Globus pallidus (tissue), 1 donor: ENCODE results near the gene DDX1.

Experiments used
- DNase-seq: peaks from one replicate; pipeline ENCODE4 v3.0.0-alpha.2; 2015; ENCODE audit warnings: low spot score

The DDX1 gene

GRCh38 chr2:15664273-15665066 is 72.8 kb downstream of the DDX1 start:
- DNase-seq, result no peak

DNA sequence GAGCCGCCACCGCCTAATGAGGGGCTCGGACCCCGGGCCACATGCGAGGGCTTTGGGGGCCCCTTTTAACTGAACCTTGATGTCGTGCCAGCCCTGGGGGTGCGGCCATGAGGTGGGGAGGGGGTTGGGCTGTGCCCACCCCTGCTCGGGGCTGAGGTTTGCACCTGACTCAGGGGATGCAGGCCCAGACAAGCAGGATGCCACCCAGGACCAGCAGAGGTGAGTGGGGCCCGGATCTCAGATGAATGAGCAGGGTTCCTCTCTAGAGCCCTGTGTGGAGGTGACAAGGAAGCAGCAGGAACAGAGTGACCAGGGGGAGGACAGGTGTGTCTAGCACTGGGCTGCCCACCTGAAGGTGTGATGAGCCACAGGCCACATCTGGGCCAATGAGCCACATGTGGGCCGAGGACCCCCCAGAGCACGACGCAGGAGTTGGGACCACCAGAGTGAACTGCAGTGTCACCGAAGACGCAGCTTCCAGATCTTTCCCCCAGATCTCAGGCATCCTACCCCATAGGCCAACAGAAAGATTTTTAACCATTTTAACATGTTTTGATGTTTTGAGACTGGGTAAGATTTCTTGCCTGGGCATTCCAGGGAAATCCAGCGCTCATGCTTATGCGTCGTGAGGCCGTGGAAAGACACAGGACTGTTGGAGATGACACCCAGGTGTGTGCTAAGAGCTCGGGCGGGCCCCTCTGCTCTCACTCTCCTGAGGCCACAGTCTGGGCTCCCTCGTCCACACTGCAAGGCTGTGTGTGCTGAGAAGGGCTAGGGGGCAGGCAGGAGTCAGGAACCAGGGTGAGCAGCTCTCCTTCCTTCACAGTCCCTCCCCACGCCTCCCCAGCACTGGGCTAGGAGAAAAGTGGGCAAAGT is 73.6 kb downstream of the DDX1 start:
- DNase-seq, result no peak

GRCh38 chr2:15665943-15666460 is 74.3 kb downstream of the DDX1 start:
- DNase-seq, result no peak

DNA sequence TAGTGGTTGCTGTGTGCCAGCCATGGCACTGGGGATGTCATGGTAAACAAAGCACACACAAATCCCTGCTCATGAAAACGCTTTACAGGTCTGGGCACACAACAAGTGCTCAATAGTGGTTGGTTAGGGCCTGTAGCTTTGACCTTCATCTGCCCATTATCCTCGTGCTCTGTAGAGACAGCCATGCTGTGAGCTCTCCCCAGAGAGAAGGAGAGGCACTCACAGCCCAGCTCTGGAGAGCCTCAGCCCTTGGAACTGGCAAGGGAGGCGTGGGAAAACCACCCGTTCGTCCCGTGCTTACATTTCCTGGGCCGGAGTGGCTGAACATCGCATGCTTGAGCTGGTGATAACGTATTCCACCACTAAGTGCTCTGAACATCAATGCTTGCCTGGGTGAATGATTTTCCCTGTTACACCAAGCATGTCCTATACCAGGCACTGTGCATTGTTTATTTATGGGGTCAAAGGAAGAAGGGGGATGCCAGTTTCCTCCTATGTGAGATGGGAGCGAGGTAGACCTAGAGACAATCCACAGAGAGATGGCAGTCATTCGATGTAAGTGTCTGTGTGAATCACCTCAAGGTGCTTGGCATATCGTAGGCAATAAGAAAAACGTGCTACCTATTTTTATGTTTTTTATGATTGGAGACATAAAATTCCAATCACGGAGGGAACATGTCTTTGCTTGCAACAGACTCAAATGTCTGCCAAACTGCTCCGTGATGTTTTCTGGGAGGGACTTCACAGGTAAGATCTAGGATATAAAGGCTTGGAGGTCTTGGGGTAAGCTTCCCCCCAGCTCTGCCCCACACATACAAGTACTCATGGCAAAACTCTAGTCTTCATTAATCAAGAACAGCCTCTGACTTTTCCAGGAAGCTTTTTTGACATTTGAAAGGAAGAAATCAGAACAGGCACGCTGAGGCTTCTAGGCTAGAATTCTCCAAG is 75.5 kb downstream of the DDX1 start:
- DNase-seq, result no peak

DNA sequence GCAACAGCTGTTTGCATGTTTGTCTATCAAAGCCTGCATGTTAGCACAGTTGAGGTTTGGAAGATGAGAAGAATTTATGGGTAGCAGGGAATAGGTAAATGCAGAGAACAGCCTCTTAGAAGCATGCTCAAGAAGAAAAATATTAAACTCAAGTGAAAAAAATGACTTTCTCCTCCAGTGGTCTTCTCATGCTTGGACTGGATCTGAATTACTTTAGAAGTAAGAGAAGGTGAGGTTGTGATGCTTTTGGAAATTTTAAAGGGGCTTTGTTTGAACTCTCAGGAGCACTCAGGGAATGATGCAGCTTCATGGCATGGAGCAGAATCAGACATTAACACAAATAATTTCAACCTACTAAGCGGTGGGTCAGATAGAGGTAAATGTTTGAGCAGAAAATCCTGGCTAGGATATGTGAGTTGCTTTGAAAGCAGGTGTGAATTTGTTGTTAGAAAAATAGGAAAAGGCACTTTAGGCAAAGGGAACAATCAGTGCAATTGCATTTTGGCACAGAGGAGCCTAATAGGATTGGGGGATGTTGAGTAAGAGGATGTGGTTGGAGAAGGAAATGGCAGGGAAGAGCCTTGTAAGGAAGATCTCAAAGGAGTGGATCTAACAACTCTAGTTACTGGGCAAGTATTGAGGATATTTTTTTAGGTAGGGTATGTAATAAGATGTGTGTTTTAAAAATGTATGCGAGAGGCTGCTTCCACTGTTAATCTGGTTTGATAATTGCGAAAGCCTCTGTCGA is 76.3 kb downstream of the DDX1 start:
- no peak for DNase-seq

DNA sequence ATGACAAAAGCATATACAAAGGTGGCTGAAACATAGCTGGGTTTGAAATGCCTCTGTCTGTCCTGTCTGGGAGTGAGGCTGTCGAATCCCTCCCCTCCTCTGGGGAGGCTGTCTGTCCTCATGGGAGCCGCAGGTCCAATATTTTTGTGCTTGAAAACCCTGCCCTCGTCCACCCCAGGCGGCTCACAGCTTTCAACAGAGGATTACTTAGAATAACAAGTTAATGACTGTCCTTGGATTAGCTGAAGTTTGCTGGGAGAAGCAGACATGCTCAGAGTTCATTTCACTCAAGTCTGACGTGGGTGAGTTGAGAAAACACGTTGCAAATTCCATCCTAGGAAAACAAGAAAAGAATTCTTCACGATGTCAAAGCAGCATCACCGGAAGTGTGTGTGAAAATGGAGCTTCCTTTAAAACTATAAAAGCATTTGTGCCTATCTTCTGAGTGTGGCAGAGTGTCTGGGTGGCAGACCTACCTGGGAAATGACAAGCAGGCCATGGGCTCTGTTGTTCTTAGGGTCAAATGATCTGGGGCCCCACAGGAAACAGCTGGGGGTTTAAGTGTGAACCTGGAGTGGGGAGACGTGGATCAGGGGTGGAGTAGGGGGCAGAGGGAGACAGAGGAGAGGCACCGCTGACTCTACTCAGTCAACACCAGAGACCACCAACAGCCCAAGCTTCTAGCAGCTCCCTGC is 77.1 kb downstream of the DDX1 start:
- DNase-seq, result no peak

DNA sequence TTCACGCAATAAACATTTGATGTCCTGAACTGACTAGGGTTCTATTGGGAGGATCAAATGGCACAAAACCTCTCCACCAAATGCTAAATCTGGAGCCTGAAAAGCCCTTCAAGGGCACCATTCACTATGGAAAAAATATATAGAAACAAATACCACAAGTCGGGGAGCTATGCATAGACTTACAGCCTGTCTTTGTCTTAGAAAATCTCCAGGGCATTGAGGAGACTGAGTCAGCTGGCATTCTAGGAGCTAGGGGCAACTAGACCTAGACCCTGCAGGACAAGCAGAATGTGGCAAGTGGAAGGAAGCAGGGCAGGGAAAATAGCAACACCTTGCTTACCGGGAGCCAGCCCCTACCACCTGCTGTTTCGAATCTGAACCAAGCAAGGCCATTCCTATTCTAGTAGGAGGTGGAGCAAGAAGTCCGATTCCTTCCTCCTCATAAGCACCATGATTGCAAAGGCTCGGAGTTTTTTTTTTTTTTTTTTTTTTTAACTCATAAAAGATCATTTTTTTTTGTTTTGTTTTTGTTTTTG is 77.8 kb downstream of the DDX1 start:
- DNase-seq, result no peak

DNA sequence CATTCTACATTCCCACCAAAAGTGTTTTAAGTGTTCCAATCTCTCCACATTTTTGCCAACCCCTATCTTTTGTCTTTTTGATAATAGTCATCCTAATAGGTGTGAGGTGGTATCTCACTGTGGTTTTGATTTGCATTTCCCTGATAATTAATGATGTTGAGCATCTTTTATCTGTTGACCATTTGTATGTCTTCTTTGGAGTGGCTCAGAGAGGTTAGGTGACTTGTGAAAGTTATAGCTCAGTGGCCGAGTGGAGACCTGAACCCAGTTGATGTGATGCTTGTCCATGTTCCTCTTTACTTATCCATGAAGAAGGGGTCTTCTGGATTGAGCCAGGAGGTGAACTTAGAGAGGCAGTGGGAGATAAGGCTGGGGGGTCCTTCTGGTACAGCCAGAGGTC is 78.8 kb downstream of the DDX1 start:
- no peak for DNase-seq

- DNase-seq, result no peak
Observed at GRCh38 chr2:15670981-15671380, 79.3 kb downstream of the DDX1 start.

GRCh38 chr2:15671409-15671808 is 79.7 kb downstream of the DDX1 start:
- DNase-seq, result no peak

- DNase-seq, result no peak
Observed at GRCh38 chr2:15671842-15672815, 80.5 kb downstream of the DDX1 start.

DNA sequence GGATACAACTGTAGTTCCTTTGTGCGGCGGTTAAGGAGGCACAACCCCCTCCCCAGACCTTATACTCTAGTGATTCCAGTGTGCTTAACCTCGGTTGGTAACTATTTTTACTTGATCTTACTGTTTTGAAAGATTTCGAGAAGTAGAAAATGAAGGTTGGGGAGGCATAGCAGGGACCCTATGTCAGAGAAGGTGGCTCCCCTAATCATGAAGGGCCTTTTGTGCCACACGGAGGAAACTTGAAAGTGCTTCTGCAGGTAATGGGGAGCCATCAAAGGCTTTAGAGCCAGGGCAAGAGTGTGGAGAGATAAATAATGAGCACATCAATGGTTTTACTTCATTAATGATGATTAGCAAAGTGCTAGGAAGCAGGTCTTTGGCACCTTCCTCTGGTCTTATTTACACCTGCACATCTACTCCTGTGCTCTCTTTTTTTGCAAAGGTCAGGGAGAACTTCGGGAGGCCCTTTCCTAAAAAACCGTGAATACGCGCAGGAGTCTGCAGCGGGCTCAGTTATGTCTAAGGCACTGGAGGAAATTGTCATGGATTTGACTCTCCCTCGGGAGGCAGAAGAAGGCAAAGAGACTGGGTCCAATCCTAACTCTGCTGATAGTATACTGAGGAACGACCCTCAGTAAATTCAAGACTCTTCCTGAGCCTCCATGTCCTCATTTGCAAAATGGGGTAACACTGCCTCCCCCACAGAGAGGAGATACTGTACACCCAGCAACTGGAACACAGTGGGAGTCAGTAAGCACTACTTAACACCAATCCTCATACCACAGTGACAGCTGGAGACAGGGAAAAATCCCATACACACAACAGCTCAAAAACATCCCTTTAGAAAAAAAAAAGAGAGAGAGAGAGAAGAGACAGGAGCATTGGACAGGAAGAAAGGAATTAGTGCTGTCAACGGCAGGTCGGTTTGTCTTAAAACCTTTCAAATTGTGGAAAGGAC is 81.6 kb downstream of the DDX1 start:
- no peak for DNase-seq

DNA sequence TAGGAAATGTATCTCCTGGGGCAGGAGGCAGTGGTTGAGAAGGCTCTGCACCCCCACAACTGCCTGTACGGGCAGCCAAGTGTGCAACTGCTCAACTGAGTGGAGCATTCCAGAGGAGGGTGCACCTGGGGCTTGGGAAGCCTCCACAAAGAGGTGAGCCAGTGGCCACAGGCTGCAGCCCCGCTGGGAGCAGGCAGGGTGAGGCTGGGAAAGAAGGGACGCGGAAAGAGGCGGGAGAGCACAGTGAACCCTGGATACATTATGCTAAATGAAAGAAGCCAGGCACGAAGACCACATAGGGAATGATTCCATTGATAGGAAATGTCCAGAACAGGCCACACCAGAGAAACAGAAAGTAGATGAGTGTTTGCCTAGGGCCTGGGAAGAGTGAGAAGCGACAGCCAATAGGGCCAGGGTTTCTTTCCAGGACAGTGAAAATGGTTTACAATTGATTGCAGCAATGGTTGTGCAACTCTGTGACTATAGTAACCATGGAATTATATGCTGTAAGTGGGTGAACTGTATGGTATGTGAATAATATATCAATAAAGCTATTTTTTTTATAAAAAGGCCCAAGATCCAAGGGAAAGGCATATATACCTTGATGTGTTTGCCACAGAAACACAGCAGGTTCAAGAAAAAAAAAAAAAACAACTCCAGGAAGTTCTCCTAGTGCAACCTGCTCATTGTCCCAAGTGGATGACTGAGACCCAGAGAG is 82.4 kb downstream of the DDX1 start:
- DNase-seq, result no peak

DNA sequence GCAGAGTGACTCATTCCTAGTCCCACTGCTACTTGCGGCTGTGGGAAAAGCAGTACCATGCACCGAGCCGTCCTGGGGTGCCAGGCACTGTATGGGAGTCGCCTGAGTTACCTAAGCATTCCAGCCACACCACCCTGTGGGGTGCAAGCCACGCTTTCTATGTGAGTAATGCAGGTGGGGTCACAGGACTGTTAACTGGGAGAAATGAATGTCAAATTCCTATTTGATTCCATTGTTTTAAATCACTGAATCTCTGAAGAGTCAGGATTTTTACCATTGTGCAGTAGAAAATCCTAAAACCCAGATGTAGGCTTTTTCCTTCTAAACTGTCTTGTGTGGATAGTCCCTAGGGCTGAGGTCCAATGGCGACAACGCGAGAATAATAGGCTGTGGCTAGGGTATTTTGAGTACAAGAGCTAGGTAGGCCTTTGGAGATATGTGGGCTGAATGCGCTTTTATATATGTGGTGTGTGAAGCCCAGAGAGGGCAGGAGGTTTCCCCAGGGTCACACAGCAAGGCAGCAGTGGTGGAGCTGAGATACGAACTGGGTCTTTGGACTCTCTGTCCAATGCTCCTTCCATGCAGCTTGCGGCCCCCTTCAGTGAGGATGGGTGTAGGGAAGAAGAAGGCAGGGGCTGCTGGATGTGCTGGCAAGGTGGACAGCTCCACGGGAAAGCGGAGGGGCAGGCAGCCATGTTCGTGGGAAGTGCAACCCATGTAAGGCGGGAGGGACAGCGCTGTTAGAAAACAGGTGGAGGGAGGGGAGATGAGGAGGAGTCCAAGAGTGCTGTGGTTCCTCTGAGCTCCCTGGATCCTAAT is 83.2 kb downstream of the DDX1 start:
- DNase-seq, result no peak

DNA sequence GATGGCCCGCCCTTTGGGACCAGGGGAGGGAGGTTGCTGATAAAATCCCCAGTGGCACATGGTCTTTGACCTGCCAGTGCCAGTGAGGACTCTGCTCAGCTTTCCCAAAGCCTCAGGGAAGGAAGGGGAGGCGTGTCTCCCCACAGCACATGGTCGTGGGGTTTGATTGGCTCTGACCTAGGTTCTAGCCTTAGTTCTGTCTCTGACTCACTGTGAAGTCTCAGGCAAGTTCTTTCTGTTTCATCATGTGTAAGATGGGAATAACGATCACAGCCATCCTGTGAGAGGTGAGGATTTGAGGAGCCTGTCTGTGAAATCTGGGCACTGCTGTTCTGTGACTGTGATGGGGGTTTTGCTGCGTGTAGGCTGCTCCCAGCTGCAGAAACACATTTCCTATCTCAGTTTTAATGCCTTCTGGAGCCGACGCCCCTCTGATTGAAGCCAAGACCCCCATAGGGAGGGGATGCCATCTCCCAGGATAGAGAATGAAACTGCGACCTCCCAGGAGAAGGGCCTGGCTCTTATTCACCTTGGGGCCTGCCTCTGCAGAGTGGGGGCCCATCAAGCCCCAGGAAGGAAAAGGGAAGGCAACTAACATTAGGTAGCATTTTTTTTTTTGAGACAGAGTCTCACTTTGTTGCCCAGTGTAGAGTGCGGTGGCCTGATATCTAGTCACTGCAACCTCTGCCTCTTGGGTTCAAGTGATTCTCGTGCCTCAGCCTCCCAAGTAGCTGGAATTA is 84.0 kb downstream of the DDX1 start:
- no peak for DNase-seq
